Measurements from ENCODE around the gene SLFN12. TPM values are rescaled to one million over a fixed set of nuclear protein-coding genes. Genes with fewer than 3 reads are reported as not detected.
"Not testable (repeated sequence)": the region's sequence is repeated elsewhere in the genome, so short reads cannot be mapped to it uniquely, and the experiment has no call there.

SLFN12 gene
- total RNA-seq, 1 donor from 2014 or later = 33.2 TPM

DNA sequence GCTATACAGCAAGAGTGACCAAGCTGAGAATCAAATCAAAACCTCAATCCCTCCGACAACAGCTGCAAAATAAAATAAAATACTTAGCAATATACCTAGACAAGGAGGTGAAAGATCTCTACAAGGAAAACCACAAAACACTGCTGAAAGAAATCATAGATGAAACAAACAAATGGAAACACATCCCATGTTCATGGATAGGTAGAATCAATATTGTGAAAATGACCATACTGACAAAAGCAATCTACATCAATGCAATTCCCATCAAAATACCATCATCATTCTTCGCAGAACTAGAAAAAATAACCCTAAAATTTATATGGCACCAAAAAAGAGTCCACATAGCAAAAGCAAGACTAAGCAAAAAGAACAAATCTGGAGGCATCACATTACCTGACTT is 17.6 kb downstream of the SLFN12 start:
- not testable (repeated sequence) for DNase-seq (ENCODE audit: extremely low read depth, low read depth, low spot score)

GRCh38 chr17:35414247-35414646 is 18.1 kb downstream of the SLFN12 start:
- no peak for DNase-seq (ENCODE audit: extremely low read depth, low read depth, low spot score)

DNA sequence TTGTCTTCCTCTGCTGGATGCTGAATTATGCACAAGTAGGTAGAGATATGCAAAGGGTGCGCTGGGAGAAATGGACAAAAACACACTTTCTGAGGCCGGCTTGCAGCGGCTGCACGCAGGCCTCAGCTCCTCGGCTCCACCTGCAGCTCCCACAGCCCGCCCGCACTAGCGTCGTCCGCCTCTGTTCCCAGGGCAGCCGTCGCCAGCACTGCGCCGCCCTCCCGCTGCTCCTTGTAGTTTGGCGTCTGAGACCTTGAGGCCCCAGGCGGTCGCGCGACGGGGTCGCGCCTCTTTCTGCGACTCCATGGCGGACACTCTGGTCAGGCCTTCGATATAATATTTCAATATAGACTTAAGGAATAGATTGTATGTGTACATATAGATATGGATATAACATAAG is 24.8 kb downstream of the SLFN12 start:
- DNase-seq (ENCODE audit: extremely low read depth, low read depth, low spot score) = no peak

GRCh38 chr17:35406568-35406967 is 25.7 kb downstream of the SLFN12 start:
- DNase-seq (ENCODE audit: extremely low read depth, low read depth, low spot score) = no peak

GRCh38 chr17:35404360-35404759 is 27.9 kb downstream of the SLFN12 start:
- DNase-seq (ENCODE audit: extremely low read depth, low read depth, low spot score) = no peak

DNA sequence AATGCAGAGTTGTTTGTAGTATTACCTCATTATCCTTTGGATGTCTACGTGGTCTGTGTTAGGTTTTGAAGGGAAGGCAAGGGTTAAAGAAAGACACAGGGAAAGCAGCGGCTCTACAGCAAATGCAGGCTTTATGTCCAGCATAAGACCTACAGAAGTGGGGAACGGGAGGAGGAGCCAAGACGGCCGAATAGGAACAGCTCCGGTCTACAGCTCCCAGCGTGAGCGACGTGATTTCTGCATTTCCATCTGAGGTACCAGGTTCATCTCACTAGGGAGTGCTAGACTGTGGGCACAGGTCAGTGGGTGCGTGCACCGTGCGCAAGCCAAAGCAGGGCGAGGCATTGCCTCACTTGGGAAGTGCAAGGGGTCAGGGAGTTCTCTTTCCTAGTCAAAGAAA is 38.5 kb downstream of the SLFN12 start:
- not testable (repeated sequence) for DNase-seq (ENCODE audit: extremely low read depth, low read depth, low spot score)

- DNase-seq (ENCODE audit: extremely low read depth, low read depth, low spot score) = no peak
Observed at GRCh38 chr17:35390663-35391062, 41.6 kb downstream of the SLFN12 start.

GRCh38 chr17:35390156-35390555 is 42.1 kb downstream of the SLFN12 start:
- no peak for DNase-seq (ENCODE audit: extremely low read depth, low read depth, low spot score)

DNA sequence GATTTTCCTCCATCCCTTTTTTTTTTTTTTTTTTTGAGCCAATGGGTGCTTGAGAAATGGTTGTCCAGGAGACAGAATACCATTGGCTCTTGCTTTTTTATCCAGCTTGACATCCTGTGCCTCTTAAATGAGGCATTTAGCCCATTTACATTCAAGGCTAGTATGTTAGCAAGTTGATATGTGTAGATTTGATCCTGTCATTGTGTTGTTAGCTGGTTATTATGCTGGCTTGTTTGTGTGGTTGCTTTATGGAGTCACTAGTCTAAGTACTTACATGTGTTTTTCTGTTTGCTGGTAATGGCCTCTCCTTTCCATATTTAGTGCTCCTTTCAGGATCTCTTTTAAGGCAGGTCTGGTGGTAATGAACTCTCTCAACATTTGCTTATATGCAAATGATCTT is 44.8 kb downstream of the SLFN12 start:
- no peak for DNase-seq (ENCODE audit: extremely low read depth, low read depth, low spot score)

DNA sequence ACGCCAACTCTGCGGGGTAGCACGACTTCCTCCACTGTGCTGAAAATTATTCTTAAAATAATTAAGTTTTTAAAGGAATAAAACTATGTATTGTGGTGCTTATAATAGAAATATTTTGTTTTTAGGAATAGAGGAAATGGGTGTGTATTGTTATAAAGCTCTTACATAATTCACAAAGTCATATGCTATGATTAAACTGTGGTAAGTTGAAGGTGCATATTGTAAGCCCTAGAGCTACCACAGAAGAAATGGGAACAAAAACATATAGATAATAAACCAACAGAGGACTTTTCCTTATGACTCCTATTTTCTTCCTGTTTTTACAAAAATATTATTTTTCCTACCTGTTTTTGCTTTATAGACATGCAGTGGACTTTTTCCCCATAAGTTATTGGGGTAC is 54.6 kb downstream of the SLFN12 start:
- no peak for DNase-seq (ENCODE audit: extremely low read depth, low read depth, low spot score)

DNA sequence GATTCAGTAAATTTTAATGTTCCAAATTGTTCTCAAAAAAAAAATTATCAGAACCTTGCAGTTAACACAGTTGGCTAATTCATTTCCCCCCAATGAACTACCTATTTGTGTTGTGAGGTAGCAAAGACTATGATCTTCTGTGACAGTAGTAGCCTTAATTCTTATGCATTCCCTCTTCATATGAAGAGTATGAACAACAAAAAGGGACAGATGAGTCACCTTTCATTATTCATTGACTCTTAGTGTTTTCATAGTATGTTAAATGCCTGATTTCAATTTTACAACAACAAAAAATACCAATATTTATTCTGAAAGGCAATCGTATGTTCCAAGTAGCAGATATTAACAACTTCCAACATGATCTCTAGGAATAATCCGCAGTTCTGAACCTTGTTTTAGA is 55.2 kb downstream of the SLFN12 start:
- DNase-seq (ENCODE audit: extremely low read depth, low read depth, low spot score) = no peak

GRCh38 chr17:35376245-35376644 is 56.1 kb downstream of the SLFN12 start:
- DNase-seq (ENCODE audit: extremely low read depth, low read depth, low spot score) = no peak

DNA sequence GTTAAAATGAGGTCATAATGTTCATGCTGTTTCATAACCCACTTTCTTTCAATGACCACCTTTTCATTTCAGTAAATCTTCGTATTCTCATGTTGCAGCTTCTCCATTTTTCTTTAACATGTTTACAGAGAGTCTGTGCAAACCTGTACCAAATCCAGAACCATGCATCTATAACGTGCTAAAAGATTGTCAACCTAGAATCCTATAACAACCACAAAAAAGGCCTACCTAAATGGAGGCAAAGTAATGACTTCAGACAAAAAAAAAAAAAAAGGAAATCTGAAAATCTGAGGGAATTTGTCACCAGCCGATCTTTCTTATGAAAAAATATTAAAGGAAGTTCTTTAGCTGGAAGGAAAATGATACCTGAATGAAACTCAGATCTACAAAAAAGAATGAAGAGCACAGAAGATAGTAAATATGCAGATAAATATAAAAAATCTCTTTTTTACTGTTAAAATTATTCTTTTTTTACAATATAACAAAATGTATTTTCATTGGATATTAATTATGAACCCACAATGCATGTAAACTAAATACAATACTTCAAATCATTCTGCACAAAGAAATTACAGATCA is 57.4 kb downstream of the SLFN12 start:
- no peak for DNase-seq (ENCODE audit: extremely low read depth, low read depth, low spot score)

GRCh38 chr17:35373984-35374765 is 58.1 kb downstream of the SLFN12 start:
- DNase-seq (ENCODE audit: extremely low read depth, low read depth, low spot score) = no peak

DNA sequence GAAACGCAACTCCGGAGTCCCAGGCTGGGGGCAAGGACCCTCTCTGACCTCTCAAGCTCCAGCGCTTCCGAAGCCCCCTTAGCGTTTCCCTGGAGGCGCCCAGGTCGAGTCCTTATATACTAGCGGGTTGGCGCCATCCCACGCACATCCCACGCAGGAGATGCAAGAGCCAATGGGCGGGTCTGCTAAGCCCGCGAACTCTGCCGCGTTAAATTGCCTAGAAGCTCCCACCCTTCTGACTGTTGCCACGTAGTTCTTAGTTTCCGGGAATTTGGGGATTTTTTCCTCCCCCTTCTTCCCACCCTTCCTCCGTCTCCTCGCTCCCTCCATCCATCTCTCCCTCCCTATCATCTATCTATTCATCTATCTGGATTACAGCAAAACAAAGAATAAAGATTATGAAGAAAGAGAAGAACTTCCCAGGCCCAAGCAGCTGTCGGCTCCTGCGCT is 58.7 kb downstream of the SLFN12 start, which contains the start of gene SLFN11:
SLFN11 (minus strand) TSS at position 88 of the 450 bp plus-strand sequence. CDS start 9,814 bp downstream, outside the sequence.
- peak; percentile 68 for DNase-seq (ENCODE audit: extremely low read depth, low read depth, low spot score)

DNA sequence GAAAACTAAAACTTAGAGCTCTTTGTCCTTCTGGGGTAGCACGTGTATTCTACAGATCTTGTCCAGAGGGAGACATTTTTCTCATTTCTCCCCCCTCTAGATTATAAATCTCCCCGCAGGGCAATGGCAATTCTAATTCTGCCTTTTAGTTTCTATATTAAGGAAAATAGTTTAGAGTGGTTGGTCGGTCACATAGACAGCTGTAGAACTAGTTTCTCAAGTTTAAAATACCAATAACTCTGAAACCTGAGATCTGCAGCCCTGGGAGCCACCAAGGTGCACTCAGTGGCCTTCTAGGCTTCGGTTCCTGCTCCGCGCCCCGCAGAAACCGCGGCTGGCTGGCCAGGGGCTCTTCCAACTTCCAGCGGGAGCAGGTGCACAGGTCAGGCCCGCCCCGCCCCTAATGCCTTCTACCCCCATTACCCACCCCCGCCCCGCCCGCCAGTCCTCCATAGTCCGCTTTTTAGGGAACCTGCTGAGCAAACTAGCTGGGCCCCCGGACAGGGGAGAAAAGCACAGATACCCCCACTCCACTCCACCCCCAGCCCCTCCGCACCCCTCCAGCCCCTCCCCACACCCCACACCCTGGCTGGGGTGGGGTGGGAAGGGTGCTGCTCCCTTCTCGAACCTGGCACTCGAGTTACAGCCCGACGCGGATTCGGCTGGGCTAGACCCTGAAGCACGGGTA is 59.3 kb downstream of the SLFN12 start:
- no peak for DNase-seq (ENCODE audit: extremely low read depth, low read depth, low spot score)

DNA sequence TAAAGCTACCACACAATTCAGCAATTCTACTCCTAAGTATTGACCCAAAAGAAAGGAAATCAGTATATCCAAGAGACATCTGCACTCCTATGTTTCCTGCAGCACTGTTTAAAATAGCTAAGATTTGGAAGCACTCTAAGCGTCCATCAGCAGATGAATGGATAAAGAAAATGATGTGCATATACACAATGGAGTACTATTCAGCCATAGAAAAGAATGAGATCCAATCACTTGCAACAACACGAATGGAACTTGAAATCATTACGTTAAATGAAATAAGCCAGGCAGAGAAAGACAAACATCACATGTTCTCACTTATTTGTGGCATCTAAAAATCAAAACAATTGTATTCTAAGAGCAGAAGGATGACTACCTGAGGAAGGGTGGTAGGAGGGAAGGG is 60.4 kb downstream of the SLFN12 start:
- no peak for DNase-seq (ENCODE audit: extremely low read depth, low read depth, low spot score)

GRCh38 chr17:35368081-35368830 is 64.0 kb downstream of the SLFN12 start:
- no peak for DNase-seq (ENCODE audit: extremely low read depth, low read depth, low spot score)

GRCh38 chr17:35361027-35361426 is 71.3 kb downstream of the SLFN12 start:
- DNase-seq (ENCODE audit: extremely low read depth, low read depth, low spot score) = no peak

Data from glomerular endothelial cell (primary cell).